ENCODE results near the gene RGS7BP. TPM values are rescaled to one million over a fixed set of nuclear protein-coding genes. Genes with fewer than 3 reads are reported as not detected.

RGS7BP gene
- total and polyA plus RNA-seq, 4 donors, result 0.47 to 1.9 (median 1.1) TPM

- DNase-seq (ENCODE audit: low spot score), result no peak
- Histone ChIP-seq H3K27ac (ENCODE audit: low read depth in 1 of 2, low read length in 2 of 2) (no peak overlapping the region), H3K36me3 (ENCODE audit: control insufficient read depth in 4 of 4, insufficient read depth in 3 of 4, low read depth in 1 of 4, low read length in 3 of 4) (no peaks in the 10 kb centered on the region), H3K4me3 (ENCODE audit: low read depth in 1 of 3, low read length in 3 of 3) (no peak overlapping the region), H3K27me3 (ENCODE audit: control insufficient read depth in 4 of 4, insufficient read depth in 4 of 4, low read length in 3 of 4) (no peaks in the 10 kb centered on the region), H3K4me1 (ENCODE audit: control insufficient read depth in 4 of 4, insufficient read depth in 4 of 4, low read length in 3 of 4) (no peaks in the 10 kb centered on the region), H3K9ac (ENCODE audit: low read depth in 1 of 2, low read length in 2 of 2) (no peak overlapping the region), H3K9me3 (ENCODE audit: control insufficient read depth in 4 of 4, low read length in 3 of 4) (no peaks in the 10 kb centered on the region)
- TF ChIP-seq NR2F2 (IDR thresholded peaks at IDR 0.05), result no peak
- TF ChIP-seq RAD21 (IDR thresholded peaks at IDR 0.05), result no peak
- TF ChIP-seq CTCF (IDR thresholded peaks at IDR 0.05; ENCODE audit: low read depth, low read length, missing input control), result no peak
- no peak for TF ChIP-seq HNF4G (IDR thresholded peaks at IDR 0.05)
- TF ChIP-seq RXRA (IDR thresholded peaks at IDR 0.05), result no peak
- TF ChIP-seq ZBTB33 (IDR thresholded peaks at IDR 0.05), result no peak
- no peak for TF ChIP-seq FOXA1 (IDR thresholded peaks at IDR 0.05)
- TF ChIP-seq GABPA (IDR thresholded peaks at IDR 0.05 in 1 of 2, conservative IDR thresholded peaks at IDR 0.05 in 1 of 2), result no peak
- no peak for TF ChIP-seq SP1 (IDR thresholded peaks at IDR 0.05)
- TF ChIP-seq TAF1 (conservative IDR thresholded peaks at IDR 0.05), result no peak
- TF ChIP-seq YY1 (IDR thresholded peaks at IDR 0.05), result no peak
- no peak for TF ChIP-seq EGR1 (IDR thresholded peaks at IDR 0.05; ENCODE audit: low read depth in 2 of 2)
- no peak for TF ChIP-seq REST (IDR thresholded peaks at IDR 0.05)
- no peak for TF ChIP-seq JUND (IDR thresholded peaks at IDR 0.05)
- TF ChIP-seq FOXA2 (IDR thresholded peaks at IDR 0.05), result no peak
- no peak for TF ChIP-seq ATF3 (IDR thresholded peaks at IDR 0.05)
- no peak for TF ChIP-seq HNF4A (conservative IDR thresholded peaks at IDR 0.05)
- 90% methylated on average over 3 of the region's 3 CpGs for WGBS
Measured at GRCh38 chr5:64619609-64620008, 113.8 kb downstream of the RGS7BP start.

- no peaks in the 10 kb centered on the region for H3K9me3 ChIP-seq (ENCODE audit: control insufficient read depth in 4 of 4, low read length in 3 of 4)
- no peak for DNase-seq (ENCODE audit: low spot score)
- H3K9ac ChIP-seq (ENCODE audit: low read depth in 1 of 2, low read length in 2 of 2), result no peak overlapping the region
- no peaks in the 10 kb centered on the region for H3K27me3 ChIP-seq (ENCODE audit: control insufficient read depth in 4 of 4, insufficient read depth in 4 of 4, low read length in 3 of 4)
- no peak overlapping the region for H3K4me3 ChIP-seq (ENCODE audit: low read depth in 1 of 3, low read length in 3 of 3)
- no peak for TF ChIP-seq JUND (IDR thresholded peaks at IDR 0.05)
- no peak for TF ChIP-seq NR2F2 (IDR thresholded peaks at IDR 0.05)
- H3K27ac ChIP-seq (ENCODE audit: low read depth in 1 of 2, low read length in 2 of 2), result no peak overlapping the region
- WGBS, result 66% methylated on average over 2 of the region's 2 CpGs
- H3K36me3 ChIP-seq (ENCODE audit: control insufficient read depth in 4 of 4, insufficient read depth in 3 of 4, low read depth in 1 of 4, low read length in 3 of 4), result no peaks in the 10 kb centered on the region
- no peaks in the 10 kb centered on the region for H3K4me1 ChIP-seq (ENCODE audit: control insufficient read depth in 4 of 4, insufficient read depth in 4 of 4, low read length in 3 of 4)
Measured at GRCh38 chr5:64622991-64623390, 117.2 kb downstream of the RGS7BP start.
